Muscle layer of colon (tissue), 2 donors: ENCODE results near the gene PTPN14.
"Not testable (repeated sequence)": the region's sequence is repeated elsewhere in the genome, so short reads cannot be mapped to it uniquely, and the experiment has no call there.

Experiments used
- H3K27ac ChIP-seq: one replicate; pipeline ENCODE4 v1.7.0; 2013; ENCODE audit warnings: low read depth, mild to moderate bottlenecking, low read length, moderate library complexity
- H3K27me3 ChIP-seq, 2 donors: one replicate each; pipeline ENCODE4 v1.7.0; 2013; ENCODE audit warnings: low read length in 2 of 2, mild to moderate bottlenecking in 2 of 2; ENCODE audit not compliant: insufficient read depth in 2 of 2, control insufficient read depth in 1 of 2
- H3K36me3 ChIP-seq: one replicate; pipeline ENCODE4 v1.7.0; 2013; ENCODE audit warnings: mild to moderate bottlenecking, low read length; ENCODE audit not compliant: insufficient read depth
- H3K4me1 ChIP-seq: one replicate; pipeline ENCODE4 v1.7.0; 2013; ENCODE audit warnings: mild to moderate bottlenecking, low read length; ENCODE audit not compliant: insufficient read depth
- H3K4me3 ChIP-seq, 2 donors: one replicate each; pipeline ENCODE4 v1.7.0; 2013; ENCODE audit warnings: low read length in 2 of 2, low read depth in 1 of 2, mild to moderate bottlenecking in 1 of 2, moderate library complexity in 1 of 2
- H3K9ac ChIP-seq: one replicate; pipeline ENCODE4 v1.7.0; 2013; ENCODE audit warnings: low read length
- H3K9me3 ChIP-seq: one replicate; pipeline ENCODE4 v1.7.0; 2013; ENCODE audit warnings: mild to moderate bottlenecking, low read length
- donor health status: abdominal sarcoma.
- donor health status: Adenocarcinoma of cecum.

Gene PTPN14

DNA sequence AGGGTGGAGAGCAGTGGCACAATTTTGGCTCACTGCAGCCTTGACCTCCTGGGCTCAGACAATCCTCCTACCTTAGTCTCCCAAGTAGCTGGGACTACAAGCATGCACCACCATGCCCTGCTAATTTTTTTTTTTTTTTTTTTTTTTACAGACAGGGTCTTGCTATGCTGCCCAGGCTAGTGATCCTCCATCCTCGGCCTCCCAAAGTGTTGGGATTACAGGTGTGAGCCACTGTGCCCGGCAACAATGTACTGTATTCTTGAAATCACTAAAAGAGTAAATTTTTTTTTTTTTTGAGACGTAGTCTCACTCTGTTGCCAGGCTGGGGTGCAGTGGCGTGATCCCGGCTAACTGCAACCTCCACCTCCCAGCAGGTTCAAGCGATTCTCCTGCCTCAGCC lies 152.9 kb downstream of the PTPN14 start:
- H3K36me3 ChIP-seq, result peaks cover 18% of the 10 kb centered on the region
- H3K27ac ChIP-seq, result no peak overlapping the region
- H3K4me3 ChIP-seq, result no peak overlapping the region
- no peaks in the 10 kb centered on the region for H3K4me1 ChIP-seq
- H3K27me3 ChIP-seq, result no peaks in the 10 kb centered on the region
- no peak overlapping the region for H3K9ac ChIP-seq
- H3K9me3 ChIP-seq, result no peaks in the 10 kb centered on the region

DNA sequence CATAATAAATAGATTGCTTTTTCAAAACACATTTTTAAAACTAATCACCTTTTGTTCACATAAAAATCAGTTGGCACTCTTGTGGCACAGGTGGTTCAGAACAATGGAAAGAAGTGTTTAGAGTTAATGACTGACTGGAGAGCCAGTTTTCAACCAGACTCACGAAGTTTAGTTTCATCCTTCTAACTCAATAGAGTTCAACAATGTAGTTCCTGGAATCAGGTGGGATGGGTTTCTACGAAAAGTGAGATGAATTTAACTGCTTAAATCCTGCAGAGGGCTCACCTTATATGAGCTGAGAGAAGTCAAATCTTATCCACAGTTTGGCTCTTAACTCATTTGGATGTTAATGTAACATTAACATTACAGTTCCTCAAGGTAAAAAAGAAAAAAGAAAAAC lies 153.9 kb downstream of the PTPN14 start:
- H3K4me3 ChIP-seq, result no peak overlapping the region
- H3K9me3 ChIP-seq, result no peaks in the 10 kb centered on the region
- peaks cover 26% of the 10 kb centered on the region for H3K36me3 ChIP-seq
- no peaks in the 10 kb centered on the region for H3K4me1 ChIP-seq
- H3K27me3 ChIP-seq, result no peaks in the 10 kb centered on the region
- no peak overlapping the region for H3K9ac ChIP-seq
- no peak overlapping the region for H3K27ac ChIP-seq

DNA sequence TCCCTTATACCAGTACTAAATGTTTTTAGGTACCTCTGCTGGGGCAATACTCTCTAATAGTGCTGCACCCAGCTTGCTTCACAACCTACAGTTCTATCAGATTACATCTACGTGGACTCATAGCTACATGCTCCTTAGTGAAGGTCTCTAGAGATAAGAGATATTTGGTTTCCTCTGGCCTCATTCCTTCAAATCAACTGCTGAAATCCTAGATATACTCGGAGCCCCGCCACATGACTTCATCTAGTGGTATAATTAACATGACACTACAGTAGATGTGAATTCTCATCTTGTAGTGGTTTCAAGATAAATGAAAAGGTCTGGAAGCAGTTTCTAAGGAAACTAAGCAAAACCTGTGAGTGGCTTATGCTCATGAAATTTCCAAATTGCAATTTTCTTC lies 155.1 kb downstream of the PTPN14 start:
- Histone ChIP-seq H3K4me1 (no peaks in the 10 kb centered on the region), H3K9me3 (no peaks in the 10 kb centered on the region), H3K9ac (no peak overlapping the region), H3K27me3 (no peaks in the 10 kb centered on the region), H3K4me3 (no peak overlapping the region), H3K36me3 (peaks cover 25% of the 10 kb centered on the region), H3K27ac (no peak overlapping the region)

DNA sequence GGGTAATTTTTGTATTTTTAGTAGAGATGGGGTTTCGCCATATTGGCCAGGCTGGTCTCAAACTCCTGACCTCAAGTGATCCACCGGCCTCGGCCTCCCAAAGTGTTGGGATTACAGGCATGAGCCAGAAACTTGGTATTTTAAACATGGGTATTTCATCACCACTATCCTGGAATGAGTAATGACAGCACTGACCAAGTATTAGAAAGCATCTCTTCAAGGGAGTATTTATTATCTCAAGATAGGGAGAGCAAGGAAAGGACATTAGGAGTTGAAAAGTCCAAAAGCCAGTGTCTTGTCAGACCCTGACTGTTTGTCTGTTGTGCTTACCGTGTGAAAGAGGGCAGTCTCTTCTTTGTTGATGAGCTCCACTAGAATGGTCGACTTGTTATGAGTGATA lies 156.8 kb downstream of the PTPN14 start:
- H3K9ac ChIP-seq, H3K9me3 ChIP-seq, H3K4me3 ChIP-seq, H3K36me3 ChIP-seq, H3K27me3 ChIP-seq, H3K27ac ChIP-seq, H3K4me1 ChIP-seq: not testable (repeated sequence)

DNA sequence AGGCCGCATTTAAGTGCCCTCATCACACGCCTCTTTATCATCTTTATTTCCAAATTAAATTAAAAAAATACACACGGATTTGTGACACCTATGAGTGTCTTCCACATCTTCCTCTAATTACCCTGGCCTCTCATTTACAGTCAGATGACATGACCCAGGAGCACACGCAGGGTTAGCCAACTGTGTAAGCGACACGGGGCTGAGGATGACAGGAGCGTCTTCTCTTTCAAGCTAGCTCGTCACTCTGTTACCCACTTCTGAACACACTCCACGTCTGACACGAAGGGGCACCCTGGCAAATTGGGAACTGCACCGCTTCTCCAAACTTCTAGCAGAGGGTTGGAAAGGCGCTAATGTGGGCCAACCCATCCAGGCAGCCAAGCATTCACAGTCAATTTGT lies 158.3 kb downstream of the PTPN14 start:
- H3K27me3 ChIP-seq, result no peaks in the 10 kb centered on the region
- H3K4me3 ChIP-seq, result no peak overlapping the region
- H3K9ac ChIP-seq, result no peak overlapping the region
- no peak overlapping the region for H3K27ac ChIP-seq
- H3K4me1 ChIP-seq, result peaks cover 7% of the 10 kb centered on the region
- no peaks in the 10 kb centered on the region for H3K9me3 ChIP-seq
- H3K36me3 ChIP-seq, result peaks cover 9% of the 10 kb centered on the region

DNA sequence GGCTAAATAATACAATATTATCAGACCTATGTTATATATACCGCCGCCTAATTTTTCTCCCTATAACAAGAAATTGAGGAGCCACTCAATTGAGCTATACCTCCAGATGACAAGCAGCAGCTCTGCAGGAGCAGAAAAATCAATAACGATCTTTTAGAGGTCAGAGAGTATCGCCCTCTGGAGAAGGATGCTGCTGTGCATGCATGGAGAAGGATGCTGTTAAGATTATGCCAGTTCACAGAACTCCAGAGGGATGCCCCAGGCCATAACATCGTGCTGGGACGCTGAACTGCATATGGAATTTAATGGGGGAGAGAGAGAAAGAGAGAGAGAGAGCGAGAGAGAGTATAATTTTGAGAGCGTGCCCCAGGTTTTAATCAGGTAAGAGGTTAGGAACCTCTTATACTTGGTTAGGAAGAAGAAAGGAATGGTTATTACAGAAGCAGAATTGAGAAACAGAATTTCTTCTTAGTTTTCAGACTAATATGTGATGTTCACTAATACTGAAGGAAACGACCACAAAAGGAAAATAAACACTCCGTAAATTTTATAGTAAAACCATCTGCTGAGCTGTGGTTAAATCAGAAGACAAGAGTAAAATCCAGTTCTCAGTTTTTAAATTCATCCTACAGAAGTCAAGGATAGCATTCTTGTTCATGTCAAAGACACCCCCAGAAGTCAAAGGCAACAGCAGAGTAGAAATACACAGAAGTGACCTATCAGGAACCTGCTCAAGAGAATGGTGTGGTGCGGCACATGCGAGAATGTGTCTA lies 159.3 kb downstream of the PTPN14 start:
- H3K4me3 ChIP-seq, result no peak overlapping the region
- no peak overlapping the region for H3K27ac ChIP-seq
- H3K27me3 ChIP-seq, result no peaks in the 10 kb centered on the region
- peaks cover 9% of the 10 kb centered on the region for H3K36me3 ChIP-seq
- H3K9me3 ChIP-seq, result no peaks in the 10 kb centered on the region
- no peak overlapping the region for H3K9ac ChIP-seq
- H3K4me1 ChIP-seq, result peaks cover 7% of the 10 kb centered on the region

DNA sequence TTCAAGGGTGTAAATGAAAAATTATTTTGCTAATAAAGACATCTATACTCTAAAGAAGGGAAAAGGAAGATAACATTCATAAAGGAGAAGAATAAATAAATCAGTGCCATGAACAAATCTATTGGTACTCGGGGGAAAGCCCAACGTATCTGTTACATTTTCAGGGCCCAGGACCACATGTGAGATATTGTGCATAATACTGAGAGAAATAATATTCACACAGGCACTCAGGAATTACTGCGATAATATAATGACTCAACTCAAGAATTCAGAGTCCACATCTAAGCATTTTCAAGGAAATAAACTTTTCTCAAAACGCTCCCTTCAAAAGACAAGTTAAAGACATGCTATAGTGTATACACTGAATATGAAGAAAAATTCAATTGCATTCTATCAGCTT lies 161.7 kb downstream of the PTPN14 start:
- Histone ChIP-seq H3K9ac (no peak overlapping the region), H3K36me3 (peaks cover 11% of the 10 kb centered on the region), H3K4me1 (peaks cover 7% of the 10 kb centered on the region), H3K4me3 (no peak overlapping the region), H3K9me3 (no peaks in the 10 kb centered on the region), H3K27me3 (no peaks in the 10 kb centered on the region), H3K27ac (no peak overlapping the region)

DNA sequence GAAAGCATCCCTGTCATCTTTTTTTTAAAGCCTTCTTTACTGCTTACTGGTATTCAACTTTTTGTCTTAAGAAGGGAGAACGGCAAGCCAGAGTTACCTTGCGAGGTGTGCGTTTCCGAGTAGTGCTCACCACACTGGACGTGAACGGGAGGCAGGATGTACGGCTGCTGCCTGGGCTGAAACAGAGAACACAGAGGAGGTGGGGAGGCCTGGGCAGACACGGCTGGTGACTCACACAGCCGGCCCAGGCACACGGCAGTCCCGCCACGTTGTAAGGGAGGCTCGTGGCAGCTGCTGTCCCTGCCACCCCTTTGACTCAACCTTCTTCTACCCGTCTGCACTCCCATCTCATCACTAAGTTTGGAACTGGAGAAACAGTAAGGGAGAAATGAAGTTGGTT lies 164.7 kb downstream of the PTPN14 start:
- Histone ChIP-seq H3K27ac (no peak overlapping the region), H3K4me1 (peaks cover 7% of the 10 kb centered on the region), H3K9me3 (no peaks in the 10 kb centered on the region), H3K4me3 (no peak overlapping the region), H3K27me3 (no peaks in the 10 kb centered on the region), H3K36me3 (peaks cover 18% of the 10 kb centered on the region), H3K9ac (no peak overlapping the region)

DNA sequence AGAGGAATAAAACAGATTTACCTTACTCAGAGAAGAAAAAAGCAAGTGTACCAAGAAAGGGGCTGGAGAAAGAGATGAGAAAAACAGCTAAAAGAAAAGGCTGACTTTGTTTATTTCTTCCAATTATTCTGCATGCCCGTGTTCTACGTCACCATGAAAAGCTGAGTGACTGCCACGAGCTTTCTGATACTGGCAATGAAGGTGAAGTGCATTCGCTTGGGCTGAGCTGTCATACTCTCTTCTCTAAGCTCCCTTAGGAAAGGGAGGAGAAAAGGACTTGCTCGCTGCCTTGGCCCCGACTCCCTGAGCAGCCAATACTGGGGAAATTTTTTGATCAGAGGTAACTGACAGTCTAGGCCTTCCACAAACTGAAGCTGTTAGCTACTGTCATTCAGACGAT lies 165.1 kb downstream of the PTPN14 start:
- Histone ChIP-seq H3K9ac (no peak overlapping the region), H3K4me3 (no peak overlapping the region), H3K4me1 (peaks cover 7% of the 10 kb centered on the region), H3K36me3 (peaks cover 18% of the 10 kb centered on the region), H3K9me3 (no peaks in the 10 kb centered on the region), H3K27ac (no peak overlapping the region), H3K27me3 (no peaks in the 10 kb centered on the region)

DNA sequence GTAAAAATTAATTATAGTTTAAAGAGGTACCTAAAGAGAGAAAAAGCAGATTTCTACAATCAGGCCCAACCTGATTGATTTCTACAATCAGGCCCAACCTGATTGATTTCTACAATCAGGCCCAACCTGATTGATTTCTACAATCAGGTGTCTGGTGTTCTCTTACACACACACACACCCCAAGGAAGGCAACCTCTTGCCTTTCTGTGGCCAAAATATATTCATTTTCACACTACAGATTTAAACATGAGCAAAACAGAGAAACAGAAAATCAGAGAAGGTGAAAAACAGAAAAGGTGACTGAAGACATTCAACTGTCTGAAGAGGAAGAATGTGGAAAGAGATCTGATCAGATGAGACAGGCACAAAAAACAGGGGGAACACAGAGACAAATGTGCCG lies 166.0 kb downstream of the PTPN14 start:
- H3K9ac ChIP-seq, result no peak overlapping the region
- H3K36me3 ChIP-seq, result peaks cover 18% of the 10 kb centered on the region
- H3K4me1 ChIP-seq, result peaks cover 14% of the 10 kb centered on the region
- H3K27me3 ChIP-seq, result no peaks in the 10 kb centered on the region
- H3K9me3 ChIP-seq, result no peaks in the 10 kb centered on the region
- H3K27ac ChIP-seq, result no peak overlapping the region
- no peak overlapping the region for H3K4me3 ChIP-seq

DNA sequence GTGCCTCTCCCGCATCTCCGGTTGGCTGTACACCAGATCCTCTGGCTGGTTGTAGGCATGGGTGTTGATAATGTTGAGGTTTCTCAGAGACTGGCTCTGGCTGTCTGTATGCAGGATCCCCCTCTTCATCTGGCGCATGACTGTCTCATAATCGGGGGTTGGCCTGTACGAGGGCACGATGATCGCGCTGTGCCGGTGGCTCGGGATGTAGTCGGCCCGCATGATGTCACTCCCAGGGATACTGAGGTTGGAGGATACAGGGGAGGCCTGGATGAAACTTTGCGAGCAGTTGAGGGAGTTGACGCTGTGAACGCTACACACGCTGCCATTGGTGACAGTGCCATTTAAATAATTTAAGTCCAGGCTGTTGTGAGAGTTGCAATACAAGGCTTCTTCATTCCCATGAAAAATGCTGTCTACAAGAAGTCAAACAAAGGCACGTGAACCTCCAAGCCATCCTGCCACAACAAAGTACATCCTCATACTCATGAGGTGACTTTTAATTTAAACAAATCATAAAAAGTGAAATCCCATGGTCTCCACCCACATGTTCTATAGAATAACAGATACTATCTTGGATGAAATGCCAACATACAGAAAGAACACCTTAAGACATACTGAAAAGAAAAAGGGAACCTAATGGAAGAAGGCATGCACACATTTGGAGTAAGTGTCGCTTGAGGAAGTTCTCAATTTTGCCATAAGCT lies 166.9 kb downstream of the PTPN14 start:
- Histone ChIP-seq H3K4me3 (no peak overlapping the region), H3K27ac (no peak overlapping the region), H3K4me1 (peaks cover 18% of the 10 kb centered on the region), H3K36me3 (peaks cover 18% of the 10 kb centered on the region), H3K27me3 (no peaks in the 10 kb centered on the region), H3K9me3 (no peaks in the 10 kb centered on the region), H3K9ac (no peak overlapping the region)
